OCI-LY3 (cell line): Measurements from ENCODE around the gene PGAP1.

Source experiments
- H2AFZ ChIP-seq: fragments of 200-600, 300-600 bp; shearing (Covaris generic); 2 replicates; pipeline ENCODE4 v1.6.0; 2014; ENCODE audit warnings: antibody characterized with exemption, low read depth, low read length
- H3K27ac ChIP-seq: fragments of 200-600, 300-600 bp; sonication (generic); 2 replicates; pipeline ENCODE4 v1.5.1; 2014; ENCODE audit warnings: mild to moderate bottlenecking, low read length, moderate library complexity, mixed read lengths
- H3K27me3 ChIP-seq: fragments of 200-600, 300-600 bp; sonication (generic); 2 replicates; pipeline ENCODE4 v1.6.1; 2014; ENCODE audit warnings: low read depth, low read length, mixed read lengths
- H3K36me3 ChIP-seq: fragments of 200-600, 300-600 bp; sonication (generic); replicated peaks from 2 replicates; pipeline ENCODE3; 2014; ENCODE audit warnings: low read depth, low read length, mixed read lengths
- H3K4me1 ChIP-seq: fragments of 300-600, 200-600 bp; sonication (generic); 2 replicates; pipeline ENCODE4 v1.6.1; 2014; ENCODE audit warnings: low read length, mixed read lengths
- H3K4me2 ChIP-seq: fragments of 200-600, 300-600 bp; sonication (generic); 2 replicates; pipeline ENCODE4 v1.6.1; 2014; ENCODE audit warnings: low read length, mixed read lengths
- H3K4me3 ChIP-seq: fragments of 300-600, 200-600 bp; sonication (generic); 2 replicates; pipeline ENCODE4 v1.5.1; 2014; ENCODE audit warnings: antibody characterized with exemption, mild to moderate bottlenecking, low read length, moderate library complexity
- H3K79me2 ChIP-seq: fragments of 300-600, 200-600 bp; shearing (Covaris generic); 2 replicates; pipeline ENCODE4 v1.6.1; 2014; ENCODE audit warnings: mild to moderate bottlenecking, low read length, mixed read lengths
- H3K9ac ChIP-seq: fragments of 300-600, 200-600 bp; shearing (Covaris generic); 2 replicates; pipeline ENCODE4 v1.6.0; 2014; ENCODE audit warnings: mild to moderate bottlenecking, low read length, moderate library complexity
- H3K9me3 ChIP-seq: fragments of 200-600, 300-600 bp; shearing (Covaris generic); 2 replicates; pipeline ENCODE4 v1.6.1; 2014; ENCODE audit warnings: low read length, mixed read lengths; ENCODE audit not compliant: insufficient read depth
- H4K20me1 ChIP-seq: fragments of 200-600, 300-600 bp; sonication (generic); 2 replicates; pipeline ENCODE4 v1.6.1; 2016; ENCODE audit warnings: low read length, mixed read lengths; ENCODE audit not compliant: insufficient read depth
- EZH2phosphoT487 ChIP-seq: fragments of 200-600 bp; shearing (Covaris generic); IDR thresholded peaks from 2 replicates; pipeline ENCODE4 v1.6.1; 2018; ENCODE audit warnings: antibody characterized with exemption, mixed run types, low read depth
- TF ChIP-seq, protein P1 (sequence below): fragments of 200-600, 300-600 bp; sonication (generic); IDR thresholded peaks from 2 replicates; pipeline ENCODE4 v1.5.1; 2014; ENCODE audit warnings: antibody characterized with exemption, low read length, low read depth

Gene PGAP1

DNA sequence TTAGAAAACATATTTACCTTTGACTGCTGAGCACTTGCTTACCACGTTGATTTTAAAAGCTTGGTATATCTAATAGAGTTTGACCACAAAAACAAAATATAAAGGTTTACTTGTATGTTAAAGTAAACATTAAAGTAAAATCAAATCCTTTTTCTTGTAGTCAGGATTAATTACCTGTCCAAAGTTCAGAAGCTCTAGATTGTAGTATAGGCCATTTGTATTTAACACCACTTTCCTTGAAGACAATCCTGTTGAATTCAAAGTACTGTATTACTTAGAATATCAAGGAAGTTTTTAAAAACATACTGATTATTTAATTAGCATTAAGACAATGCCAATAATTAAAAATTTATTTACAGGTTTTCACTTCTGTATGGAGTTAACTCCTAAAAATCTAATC, 53.0 kb downstream of the PGAP1 start:
- Histone ChIP-seq H2AFZ (no peak overlapping the region), H3K27me3 (no peaks in the 10 kb centered on the region), H3K4me3 (no peak overlapping the region), H3K36me3 (no peaks in the 10 kb centered on the region), H3K4me2 (no peak overlapping the region), H4K20me1 (no peaks in the 10 kb centered on the region), H3K4me1 (peaks cover 5% of the 10 kb centered on the region; the same call in 1 of the 2 replicates), H3K27ac (no peak overlapping the region), H3K9me3 (no peaks in the 10 kb centered on the region), H3K79me2 (no peaks in the 10 kb centered on the region), H3K9ac (no peak overlapping the region)
- TF ChIP-seq, protein P1, sequence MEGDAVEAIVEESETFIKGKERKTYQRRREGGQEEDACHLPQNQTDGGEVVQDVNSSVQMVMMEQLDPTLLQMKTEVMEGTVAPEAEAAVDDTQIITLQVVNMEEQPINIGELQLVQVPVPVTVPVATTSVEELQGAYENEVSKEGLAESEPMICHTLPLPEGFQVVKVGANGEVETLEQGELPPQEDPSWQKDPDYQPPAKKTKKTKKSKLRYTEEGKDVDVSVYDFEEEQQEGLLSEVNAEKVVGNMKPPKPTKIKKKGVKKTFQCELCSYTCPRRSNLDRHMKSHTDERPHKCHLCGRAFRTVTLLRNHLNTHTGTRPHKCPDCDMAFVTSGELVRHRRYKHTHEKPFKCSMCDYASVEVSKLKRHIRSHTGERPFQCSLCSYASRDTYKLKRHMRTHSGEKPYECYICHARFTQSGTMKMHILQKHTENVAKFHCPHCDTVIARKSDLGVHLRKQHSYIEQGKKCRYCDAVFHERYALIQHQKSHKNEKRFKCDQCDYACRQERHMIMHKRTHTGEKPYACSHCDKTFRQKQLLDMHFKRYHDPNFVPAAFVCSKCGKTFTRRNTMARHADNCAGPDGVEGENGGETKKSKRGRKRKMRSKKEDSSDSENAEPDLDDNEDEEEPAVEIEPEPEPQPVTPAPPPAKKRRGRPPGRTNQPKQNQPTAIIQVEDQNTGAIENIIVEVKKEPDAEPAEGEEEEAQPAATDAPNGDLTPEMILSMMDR = no peak
- no peak for TF ChIP-seq EZH2phosphoT487

DNA sequence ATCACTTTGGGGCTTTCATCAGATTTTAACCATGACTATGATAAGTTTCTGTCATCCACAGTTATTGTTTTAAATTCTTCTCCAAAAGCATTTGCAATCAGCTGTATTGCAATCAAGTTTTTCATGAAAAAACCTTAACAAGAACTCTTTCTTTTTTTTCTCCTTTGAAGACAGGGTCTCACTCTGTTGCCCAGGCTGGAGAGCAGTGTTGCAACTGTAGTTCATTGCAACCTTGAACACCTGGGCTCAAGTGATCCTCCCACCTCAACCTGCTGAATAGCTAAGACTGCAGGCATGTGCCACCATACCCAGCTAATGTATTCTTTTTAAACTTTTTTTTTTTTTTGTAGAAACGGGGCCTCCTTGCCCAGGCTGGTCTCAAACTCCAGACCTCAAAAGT, 71.9 kb downstream of the PGAP1 start:
- H3K9ac ChIP-seq = no peak overlapping the region
- no peaks in the 10 kb centered on the region for H3K27me3 ChIP-seq
- H3K4me2 ChIP-seq = no peak overlapping the region
- no peaks in the 10 kb centered on the region for H3K9me3 ChIP-seq
- no peaks in the 10 kb centered on the region for H4K20me1 ChIP-seq
- TF ChIP-seq, protein P1 = no peak
- TF ChIP-seq EZH2phosphoT487 = no peak
- H3K79me2 ChIP-seq = no peaks in the 10 kb centered on the region
- H3K4me1 ChIP-seq = peaks cover 21% of the 10 kb centered on the region
- peaks cover 5% of the 10 kb centered on the region for H3K36me3 ChIP-seq
- no peak overlapping the region for H3K4me3 ChIP-seq
- no peak overlapping the region for H2AFZ ChIP-seq
- H3K27ac ChIP-seq = no peak overlapping the region

DNA sequence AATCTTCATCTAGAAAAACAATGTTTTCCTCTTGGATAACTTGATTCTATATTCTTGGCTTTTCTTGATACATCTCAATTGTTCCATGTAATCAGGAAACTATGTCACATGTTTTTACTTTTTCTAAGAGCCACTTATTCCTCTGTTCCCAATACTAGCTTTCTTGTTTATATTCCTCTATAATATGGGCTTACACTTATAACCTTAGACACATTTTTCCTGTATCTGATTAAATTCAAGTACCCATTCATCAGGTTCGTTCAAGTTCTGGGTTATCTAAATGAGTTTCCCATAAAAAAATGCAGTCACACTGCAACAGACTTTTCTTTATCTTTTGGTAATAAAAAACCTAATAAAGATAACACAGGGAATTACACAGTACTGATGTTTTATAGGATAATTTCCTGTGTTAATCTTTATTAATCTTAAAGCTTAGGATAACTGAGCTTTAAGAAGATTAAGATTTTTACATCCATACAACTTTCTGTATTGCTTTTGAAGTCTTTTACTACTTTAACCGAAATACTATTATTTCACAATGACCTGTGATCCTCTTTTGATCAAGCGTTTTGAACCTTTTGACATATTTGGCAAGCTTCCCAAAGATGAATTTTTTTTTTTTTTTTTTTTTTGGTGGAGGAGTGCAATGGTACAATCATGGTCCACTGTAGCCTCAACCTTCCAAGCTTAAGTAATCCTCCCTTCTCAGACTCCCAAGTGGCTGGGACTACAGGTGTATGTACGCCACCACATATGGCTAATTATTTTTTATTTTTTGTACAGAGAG, 73.0 kb downstream of the PGAP1 start:
- no peak overlapping the region for H2AFZ ChIP-seq
- no peak overlapping the region for H3K27ac ChIP-seq
- peak overlapping the region; percentile 26 for H3K4me2 ChIP-seq
- H3K36me3 ChIP-seq = peaks cover 3% of the 10 kb centered on the region
- no peak overlapping the region for H3K4me3 ChIP-seq
- H3K27me3 ChIP-seq = no peaks in the 10 kb centered on the region
- H4K20me1 ChIP-seq = no peaks in the 10 kb centered on the region
- H3K4me1 ChIP-seq = peaks cover 25% of the 10 kb centered on the region
- TF ChIP-seq, protein P1 = no peak
- TF ChIP-seq EZH2phosphoT487 = no peak
- H3K79me2 ChIP-seq = no peaks in the 10 kb centered on the region
- H3K9me3 ChIP-seq = no peaks in the 10 kb centered on the region
- no peak overlapping the region for H3K9ac ChIP-seq

DNA sequence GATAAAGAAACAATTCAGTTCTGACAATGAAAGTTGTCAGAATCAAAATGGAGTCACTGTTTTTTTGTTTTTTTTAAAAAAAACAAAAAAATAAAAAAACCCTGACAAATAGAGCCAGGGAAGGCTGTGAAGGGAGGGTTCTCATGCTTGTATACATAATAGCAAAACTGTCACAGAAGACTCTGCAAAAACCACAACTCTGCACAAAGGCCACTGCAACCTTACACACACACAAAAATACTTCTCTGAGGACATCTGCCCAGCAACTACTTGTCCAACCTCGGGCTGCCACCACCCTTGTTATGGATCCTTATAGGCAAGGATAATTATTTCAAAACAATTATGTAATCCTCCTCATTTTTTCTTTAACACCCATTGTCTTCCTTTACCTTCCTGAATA, 75.4 kb downstream of the PGAP1 start:
- Histone ChIP-seq H3K4me3 (no peak overlapping the region), H3K4me2 (no peak overlapping the region), H2AFZ (no peak overlapping the region), H3K4me1 (peaks cover 15% of the 10 kb centered on the region), H3K9ac (no peak overlapping the region), H3K9me3 (no peaks in the 10 kb centered on the region), H3K36me3 (no peaks in the 10 kb centered on the region), H3K27me3 (no peaks in the 10 kb centered on the region), H3K27ac (no peak overlapping the region), H3K79me2 (no peaks in the 10 kb centered on the region), H4K20me1 (no peaks in the 10 kb centered on the region)
- TF ChIP-seq, protein P1 = no peak
- TF ChIP-seq EZH2phosphoT487 = no peak
